K562 (cell line): ENCODE results near the gene PSMC3IP. TPM values are rescaled to one million over a fixed set of nuclear protein-coding genes. Genes with fewer than 3 reads are reported as not detected.
A peak's percentile ranks its signal among the peaks of the same experiment; 100 is the strongest.

ENCODE experiments used
- CREB1 ChIP-seq, 2 experiments: sonication (generic) in 1 of 2; formaldehyde crosslinking in 1 of 2; IDR thresholded peaks; 2 replicates each; pipeline versions ENCODE4 v1.6.1 to v1.8.0; 2012 to 2022; ENCODE audit warnings: inconsistent platforms in 1 of 2, mild to moderate bottlenecking in 1 of 2, missing genetic modification reagents in 1 of 2, moderate library complexity in 1 of 2
- E2F3 ChIP-seq: fragments of 250-450 bp; sonication (Bioruptor Pico); IDR thresholded peaks from 2 replicates; pipeline ENCODE4 v1.4.0; 2020; ENCODE audit warnings: mild to moderate bottlenecking
- ESRRA ChIP-seq: fragments of 450-650 bp; IDR thresholded peaks from 2 replicates; pipeline ENCODE4 v1.6.1; 2014; ENCODE audit warnings: low read depth, mild to moderate bottlenecking, moderate library complexity, borderline replicate concordance
- HNRNPH1 ChIP-seq: fragments of 200-400 bp; formaldehyde crosslinking; optimal IDR thresholded peaks from 2 replicates; pipeline ENCODE3; 2017; ENCODE audit warnings: low read depth, mild to moderate bottlenecking, low read length, moderate library complexity
- KDM2B ChIP-seq: fragments of 250-450 bp; sonication (Bioruptor Pico); IDR thresholded peaks from 2 replicates; pipeline ENCODE4 v1.8.0; 2021; ENCODE audit warnings: mild to moderate bottlenecking, moderate library complexity
- MTA1 ChIP-seq: fragments of 450-650 bp; IDR thresholded peaks from 2 replicates; pipeline ENCODE4 v1.6.1; 2017; ENCODE audit warnings: borderline replicate concordance
- NCOA1 ChIP-seq: fragments of 450-650 bp; IDR thresholded peaks from 2 replicates; pipeline ENCODE4 v1.6.1; 2016; ENCODE audit warnings: low read depth
- NCOA4 ChIP-seq: fragments of 450-650 bp; IDR thresholded peaks from 2 replicates; pipeline ENCODE4 v1.6.1; 2018; ENCODE audit warnings: mild to moderate bottlenecking; ENCODE audit not compliant: partially characterized antibody
- POLR2AphosphoS5 ChIP-seq: IDR thresholded peaks from 2 replicates; pipeline ENCODE4 v1.6.1; 2011; ENCODE audit warnings: mild to moderate bottlenecking, low read depth, low read length, moderate library complexity; ENCODE audit not compliant: control insufficient read depth, insufficient read depth
- POLR3A ChIP-seq: IDR thresholded peaks from 2 replicates; pipeline ENCODE4 v1.6.1; 2011; ENCODE audit warnings: borderline replicate concordance, mild to moderate bottlenecking, moderate library complexity; ENCODE audit not compliant: insufficient read length, insufficient read depth; ENCODE audit errors: extremely low read depth
- SIRT6 ChIP-seq: IDR thresholded peaks from one replicate; pipeline ENCODE4 v1.6.1; 2012; ENCODE audit warnings: low read depth, mild to moderate bottlenecking, control low read depth, inconsistent platforms, low read length, moderate library complexity
- SMARCE1 ChIP-seq: fragments of 450-650 bp; IDR thresholded peaks from 2 replicates; pipeline ENCODE4 v1.7.1; 2016; ENCODE audit warnings: mild to moderate bottlenecking
- ZBED1 ChIP-seq: IDR thresholded peaks from 2 replicates; pipeline ENCODE4 v1.6.1; 2014
- ZEB2 ChIP-seq: fragments of 450-650 bp; IDR thresholded peaks from 2 replicates; pipeline ENCODE4 v1.6.1; 2016
- ZNF165 ChIP-seq: fragments of 250-450 bp; sonication (Bioruptor Pico); IDR thresholded peaks from 2 replicates; pipeline ENCODE4 v1.4.0; 2020; ENCODE audit warnings: borderline replicate concordance
- polyA plus RNA-seq, 8 experiments: library from polyadenylated mRNA; depleted of rRNA in 4 of 8; stranded (reverse) in 5 of 8; unstranded in 3 of 8; fragments of >200 nt; fragmentation: Nextera tagmentation in 2 of 8; fragmentation: Illumina TruSeq in 1 of 8; extraction: Ambion mirVana in 2 of 8; extraction: Trizol in 1 of 8; gene quantifications; 2 replicates each; pipeline versions ENCODE4 v1.2.1 to v1.2.3, GENCODE V29; 2011 to 2014; ENCODE audit warnings: inconsistent platforms in 1 of 8, missing spikeins in 1 of 8
- total RNA-seq, 7 experiments: library from RNA; depleted of rRNA in 6 of 7; stranded (reverse); fragments of >200 nt in 6 of 7; fragmentation: Illumina TruSeq in 2 of 7; extraction: Trizol in 2 of 7; gene quantifications; 2 replicates each; pipeline versions ENCODE4 v1.2.1 to v1.2.3, GENCODE V29; 2011 to 2021; ENCODE audit warnings: low replicate concordance in 1 of 7
- TF ChIP-seq, protein P1 (sequence below): sonication (generic); formaldehyde crosslinking; IDR thresholded peaks from 2 replicates; pipeline ENCODE4 v1.8.1; 2023; ENCODE audit warnings: mild to moderate bottlenecking, missing genetic modification reagents
- TF ChIP-seq, protein P2 (sequence below): fragments of 250-450 bp; sonication (Bioruptor Pico); IDR thresholded peaks from 2 replicates; pipeline ENCODE4 v1.5.0; 2020; ENCODE audit warnings: mild to moderate bottlenecking, borderline replicate concordance
- TF ChIP-seq, protein P3 (sequence below), 2 experiments: IDR thresholded peaks; 2 replicates each; pipeline ENCODE4 v1.6.1; 2011; ENCODE audit warnings: borderline replicate concordance in 1 of 2, control low read depth in 1 of 2, low read depth in 1 of 2, low read length in 1 of 2, mild to moderate bottlenecking in 1 of 2, mixed read lengths in 1 of 2, moderate library complexity in 1 of 2; ENCODE audit not compliant: insufficient read depth in 1 of 2, insufficient read length in 1 of 2, poor library complexity in 1 of 2, severe bottlenecking in 1 of 2; ENCODE audit errors: extremely low read depth in 1 of 2
- TF ChIP-seq, protein P4 (sequence below): sonication (generic); formaldehyde crosslinking; IDR thresholded peaks from 2 replicates; pipeline ENCODE4 v1.8.0; 2022; ENCODE audit warnings: mild to moderate bottlenecking, missing genetic modification reagents, borderline replicate concordance

PSMC3IP gene
- total and polyA plus RNA-seq, 9 of the 15 experiments (the other 6 are each of a cell fraction or from before 2014, with no cell fraction given): 13.8 to 65.6 (median 32.8) TPM

DNA sequence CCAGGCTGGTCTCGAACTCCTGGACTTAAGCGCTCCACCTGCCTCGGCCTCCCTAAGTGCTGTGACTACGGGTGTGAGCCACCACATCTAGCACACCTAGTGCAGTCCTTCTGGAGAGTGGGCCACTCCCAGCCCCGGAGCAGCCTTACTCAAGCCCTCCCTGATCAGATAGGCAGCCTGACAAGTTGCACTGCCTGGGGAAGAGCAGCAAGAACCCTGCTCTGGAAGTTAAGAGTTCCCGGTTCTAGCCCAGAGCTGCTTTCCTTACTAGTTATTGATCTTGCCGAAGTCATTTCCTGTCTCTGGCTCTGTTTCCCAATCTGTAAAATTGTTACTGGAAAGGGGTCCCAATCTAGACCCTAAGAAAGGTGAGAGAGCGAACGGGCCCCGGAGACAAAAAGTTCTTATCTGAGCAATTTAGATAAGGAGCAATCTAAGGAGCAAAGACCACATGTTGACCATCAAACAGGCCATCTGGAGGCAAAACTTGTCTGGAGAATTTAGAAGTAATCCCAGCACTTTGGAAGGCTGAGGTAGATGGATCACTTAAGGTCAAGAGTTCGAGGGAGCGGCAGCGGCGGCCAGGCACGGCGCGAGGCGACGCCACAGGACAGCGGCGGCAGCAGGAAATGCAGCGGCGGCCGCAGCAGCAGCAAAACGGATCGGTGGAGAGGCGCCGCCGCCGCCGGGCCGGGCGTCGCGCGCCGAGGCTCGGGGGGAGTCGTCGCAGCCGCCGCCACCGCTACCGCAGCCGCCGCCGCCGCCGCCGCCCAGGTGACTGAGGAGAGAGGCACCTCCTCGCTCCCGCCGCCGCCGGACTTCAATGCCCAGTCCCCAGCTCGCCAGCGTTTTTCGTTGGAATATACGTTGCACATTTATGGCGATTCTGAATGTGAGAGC lies 45.8 kb downstream of the PSMC3IP start (continued):
- TF ChIP-seq, protein P1, sequence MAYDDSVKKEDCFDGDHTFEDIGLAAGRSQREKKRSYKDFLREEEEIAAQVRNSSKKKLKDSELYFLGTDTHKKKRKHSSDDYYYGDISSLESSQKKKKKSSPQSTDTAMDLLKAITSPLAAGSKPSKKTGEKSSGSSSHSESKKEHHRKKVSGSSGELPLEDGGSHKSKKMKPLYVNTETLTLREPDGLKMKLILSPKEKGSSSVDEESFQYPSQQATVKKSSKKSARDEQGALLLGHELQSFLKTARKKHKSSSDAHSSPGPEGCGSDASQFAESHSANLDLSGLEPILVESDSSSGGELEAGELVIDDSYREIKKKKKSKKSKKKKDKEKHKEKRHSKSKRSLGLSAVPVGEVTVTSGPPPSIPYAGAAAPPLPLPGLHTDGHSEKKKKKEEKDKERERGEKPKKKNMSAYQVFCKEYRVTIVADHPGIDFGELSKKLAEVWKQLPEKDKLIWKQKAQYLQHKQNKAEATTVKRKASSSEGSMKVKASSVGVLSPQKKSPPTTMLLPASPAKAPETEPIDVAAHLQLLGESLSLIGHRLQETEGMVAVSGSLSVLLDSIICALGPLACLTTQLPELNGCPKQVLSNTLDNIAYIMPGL: no peak
- TF ChIP-seq ZEB2: peak; percentile 54; the same call in 1 of the 2 replicates
- no peak for TF ChIP-seq NCOA4
- TF ChIP-seq, protein P2, sequence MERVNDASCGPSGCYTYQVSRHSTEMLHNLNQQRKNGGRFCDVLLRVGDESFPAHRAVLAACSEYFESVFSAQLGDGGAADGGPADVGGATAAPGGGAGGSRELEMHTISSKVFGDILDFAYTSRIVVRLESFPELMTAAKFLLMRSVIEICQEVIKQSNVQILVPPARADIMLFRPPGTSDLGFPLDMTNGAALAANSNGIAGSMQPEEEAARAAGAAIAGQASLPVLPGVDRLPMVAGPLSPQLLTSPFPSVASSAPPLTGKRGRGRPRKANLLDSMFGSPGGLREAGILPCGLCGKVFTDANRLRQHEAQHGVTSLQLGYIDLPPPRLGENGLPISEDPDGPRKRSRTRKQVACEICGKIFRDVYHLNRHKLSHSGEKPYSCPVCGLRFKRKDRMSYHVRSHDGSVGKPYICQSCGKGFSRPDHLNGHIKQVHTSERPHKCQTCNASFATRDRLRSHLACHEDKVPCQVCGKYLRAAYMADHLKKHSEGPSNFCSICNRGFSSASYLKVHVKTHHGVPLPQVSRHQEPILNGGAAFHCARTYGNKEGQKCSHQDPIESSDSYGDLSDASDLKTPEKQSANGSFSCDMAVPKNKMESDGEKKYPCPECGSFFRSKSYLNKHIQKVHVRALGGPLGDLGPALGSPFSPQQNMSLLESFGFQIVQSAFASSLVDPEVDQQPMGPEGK (CRISPR knock-in tag): no peak
- TF ChIP-seq CREB1 (IDR thresholded peaks at IDR 0.05): no peak; the same call in 1 of the 2 replicates
- no peak for TF ChIP-seq CREB1 (CRISPR knock-in tag; IDR thresholded peaks at IDR 0.05)
- TF ChIP-seq KDM2B: no peak
- no peak for TF ChIP-seq HNRNPH1
- peak; percentile 69; the same call in 1 of the 2 replicates for TF ChIP-seq ESRRA
- no peak for TF ChIP-seq E2F3 (CRISPR knock-in tag)
- TF ChIP-seq, protein P3, sequence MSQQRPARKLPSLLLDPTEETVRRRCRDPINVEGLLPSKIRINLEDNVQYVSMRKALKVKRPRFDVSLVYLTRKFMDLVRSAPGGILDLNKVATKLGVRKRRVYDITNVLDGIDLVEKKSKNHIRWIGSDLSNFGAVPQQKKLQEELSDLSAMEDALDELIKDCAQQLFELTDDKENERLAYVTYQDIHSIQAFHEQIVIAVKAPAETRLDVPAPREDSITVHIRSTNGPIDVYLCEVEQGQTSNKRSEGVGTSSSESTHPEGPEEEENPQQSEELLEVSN (IDR thresholded peaks at IDR 0.05; ENCODE audit: borderline replicate concordance in 1 of 2, extremely low read depth in 1 of 2, insufficient read depth in 1 of 2, insufficient read length in 1 of 2, low read depth in 1 of 2, low read length in 1 of 2, poor library complexity in 1 of 2, severe bottlenecking in 1 of 2): peak; percentile 63 to 82
- no peak for TF ChIP-seq SIRT6
- TF ChIP-seq ZBED1: no peak
- TF ChIP-seq, protein P4, sequence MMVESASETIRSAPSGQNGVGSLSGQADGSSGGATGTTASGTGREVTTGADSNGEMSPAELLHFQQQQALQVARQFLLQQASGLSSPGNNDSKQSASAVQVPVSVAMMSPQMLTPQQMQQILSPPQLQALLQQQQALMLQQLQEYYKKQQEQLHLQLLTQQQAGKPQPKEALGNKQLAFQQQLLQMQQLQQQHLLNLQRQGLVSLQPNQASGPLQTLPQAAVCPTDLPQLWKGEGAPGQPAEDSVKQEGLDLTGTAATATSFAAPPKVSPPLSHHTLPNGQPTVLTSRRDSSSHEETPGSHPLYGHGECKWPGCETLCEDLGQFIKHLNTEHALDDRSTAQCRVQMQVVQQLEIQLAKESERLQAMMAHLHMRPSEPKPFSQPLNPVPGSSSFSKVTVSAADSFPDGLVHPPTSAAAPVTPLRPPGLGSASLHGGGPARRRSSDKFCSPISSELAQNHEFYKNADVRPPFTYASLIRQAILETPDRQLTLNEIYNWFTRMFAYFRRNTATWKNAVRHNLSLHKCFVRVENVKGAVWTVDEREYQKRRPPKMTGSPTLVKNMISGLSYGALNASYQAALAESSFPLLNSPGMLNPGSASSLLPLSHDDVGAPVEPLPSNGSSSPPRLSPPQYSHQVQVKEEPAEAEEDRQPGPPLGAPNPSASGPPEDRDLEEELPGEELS: no peak
- TF ChIP-seq ZNF165 (CRISPR knock-in tag): no peak
- TF ChIP-seq POLR2AphosphoS5: 0 out of 2 replicates have a peak, but pooled peaks have one; percentile 23
- TF ChIP-seq POLR3A: no peak
- TF ChIP-seq NCOA1: 0 out of 2 replicates have a peak, but pooled peaks have one; percentile 23
- peak; percentile 58 for TF ChIP-seq MTA1
- TF ChIP-seq SMARCE1: peak; percentile 61; the same call in 1 of the 2 replicates
